Endothelial cell of umbilical vein (primary cell): ENCODE data around the gene FERMT2. TPM values are rescaled to one million over a fixed set of nuclear protein-coding genes. Genes with fewer than 3 reads are reported as not detected.

Experiments
- BruUV-seq: library from RNA; stranded (reverse); fragments of 400-500 nt; replicated peaks from 2 replicates; lab custom pipeline; 2021; lab: Mats Ljungman, UMichigan
- CTCF ChIA-PET: fragments of 300-600, 350-600 bp; sonication (Branson Sonifier 250); formaldehyde crosslinking; loops from one replicate; lab custom pipeline; 2021; ENCODE audit warnings: antibody characterized with exemption, inconsistent platforms; lab: Charles Lee
- POLR2A ChIA-PET: fragments of 300-600, 350-600 bp; sonication (Branson Sonifier 250); formaldehyde crosslinking; loops from one replicate; lab custom pipeline; 2021; ENCODE audit warnings: antibody characterized with exemption, inconsistent platforms; lab: Charles Lee
- DNase-seq: peaks from one replicate; pipeline ENCODE4 v3.0.0-alpha.2; 2011; ENCODE audit warnings: low read depth, low spot score
- FAIRE-seq: peaks from 2 replicates; lab custom pipeline; 2011; peaks lifted over from hg19 to GRCh38; lab: Jason Lieb, UNC
- H2AFZ ChIP-seq: 2 replicates; pipeline ENCODE4 v1.6.0; 2012; ENCODE audit warnings: low read depth, low read length, control low read depth, inconsistent platforms
- H3K27ac ChIP-seq: 2 replicates; pipeline ENCODE4 v1.5.1; 2011; ENCODE audit warnings: low read depth, mild to moderate bottlenecking, control low read depth, low read length, moderate library complexity; ENCODE audit not compliant: insufficient read depth
- H3K27me3 ChIP-seq, 2 experiments: 2 replicates each; pipeline versions ENCODE4 v1.6.0 to v1.6.1; 2011; ENCODE audit warnings: low read length in 2 of 2, mixed read lengths in 1 of 2; ENCODE audit not compliant: control insufficient read depth in 2 of 2, insufficient read depth in 2 of 2
- H3K36me3 ChIP-seq, 2 experiments: 2 replicates in 1 of 2; 3 replicates in 1 of 2; pipeline ENCODE4 v1.5.1; 2011; ENCODE audit warnings: low read length in 2 of 2, mild to moderate bottlenecking in 1 of 2, moderate library complexity in 1 of 2; ENCODE audit not compliant: control insufficient read depth in 2 of 2, insufficient read depth in 2 of 2; ENCODE audit errors: extremely low read depth in 1 of 2
- H3K4me1 ChIP-seq: 3 replicates; pipeline ENCODE4 v1.5.1; 2011; ENCODE audit warnings: mild to moderate bottlenecking, low read length; ENCODE audit not compliant: control insufficient read depth, insufficient read depth; ENCODE audit errors: extremely low read depth
- H3K4me2 ChIP-seq: 2 replicates; pipeline ENCODE4 v1.6.1; 2011; ENCODE audit warnings: low read length, control low read depth, mixed read lengths; ENCODE audit not compliant: insufficient read depth
- H3K4me3 ChIP-seq, 3 experiments: fragments of 200-600 bp in 1 of 3; sonication (generic), shearing (Covaris generic) in 1 of 3; replicated peaks in 1 of 3; 2 replicates each; pipeline ENCODE4 v1.5.1; 2011 to 2016; ENCODE audit warnings: control low read depth in 3 of 3, low read length in 3 of 3, mild to moderate bottlenecking in 2 of 3, inconsistent platforms in 1 of 3, low read depth in 1 of 3, moderate library complexity in 1 of 3; ENCODE audit not compliant: insufficient read depth in 1 of 3
- H3K79me2 ChIP-seq: 2 replicates; pipeline ENCODE4 v1.6.0; 2012; ENCODE audit warnings: low read length, inconsistent platforms; ENCODE audit not compliant: control insufficient read depth, insufficient read depth
- H3K9ac ChIP-seq: replicated peaks from 2 replicates; pipeline ENCODE3; 2011; ENCODE audit warnings: low read length, control low read depth; ENCODE audit not compliant: insufficient read depth; ENCODE audit errors: extremely low read depth
- H3K9me1 ChIP-seq: replicated peaks from 3 replicates; pipeline ENCODE4 v1.6.0; 2011; ENCODE audit warnings: mild to moderate bottlenecking, low read length; ENCODE audit not compliant: control insufficient read depth, insufficient read depth; ENCODE audit errors: extremely low read depth
- H3K9me3 ChIP-seq: replicated peaks from 2 replicates; pipeline ENCODE4 v1.5.1; 2012; ENCODE audit warnings: low read length, inconsistent platforms; ENCODE audit not compliant: control insufficient read depth, insufficient read depth
- H4K20me1 ChIP-seq: replicated peaks from 2 replicates; pipeline ENCODE3; 2011; ENCODE audit warnings: mild to moderate bottlenecking, low read length; ENCODE audit not compliant: control insufficient read depth, insufficient read depth; ENCODE audit errors: extremely low read depth
- EZH2 ChIP-seq: IDR thresholded peaks from 2 replicates; pipeline ENCODE4 v1.6.1; 2012; ENCODE audit warnings: borderline replicate concordance, low read depth, mild to moderate bottlenecking, moderate library complexity, low read length, inconsistent platforms; ENCODE audit not compliant: severe bottlenecking
- FOS ChIP-seq: IDR thresholded peaks from 2 replicates; pipeline ENCODE4 v1.6.1; 2011; ENCODE audit warnings: mild to moderate bottlenecking, low read length, moderate library complexity, borderline replicate concordance; ENCODE audit not compliant: insufficient read depth
- GATA2 ChIP-seq: IDR thresholded peaks from 2 replicates; pipeline ENCODE4 v1.7.0; 2011; ENCODE audit warnings: low read depth, mild to moderate bottlenecking, moderate library complexity, mixed read lengths, low read length; ENCODE audit not compliant: insufficient read length, insufficient read depth
- JUN ChIP-seq: IDR thresholded peaks from 2 replicates; pipeline ENCODE4 v1.6.1; 2011; ENCODE audit warnings: borderline replicate concordance, low read depth; ENCODE audit not compliant: insufficient read length, insufficient read depth
- MAX ChIP-seq: IDR thresholded peaks from 2 replicates; pipeline ENCODE4 v1.6.1; 2011; ENCODE audit not compliant: insufficient read depth, insufficient read length
- MYC ChIP-seq: IDR thresholded peaks from one replicate; pipeline ENCODE4 v1.6.1; 2011; ENCODE audit warnings: mild to moderate bottlenecking, low read depth, low read length
- POLR2A ChIP-seq: IDR thresholded peaks from 2 replicates; pipeline ENCODE4 v1.6.1; 2012; ENCODE audit warnings: low read depth, mild to moderate bottlenecking, control low read depth, low read length
- POLR2AphosphoS5 ChIP-seq: IDR thresholded peaks from 2 replicates; pipeline ENCODE4 v1.6.1; 2012; ENCODE audit warnings: low read depth, mild to moderate bottlenecking, control low read depth, low read length, moderate library complexity; ENCODE audit not compliant: insufficient read depth
- dilution Hi-C: fragments of 300-500 bp; cut with MboI; formaldehyde crosslinking; loops from one replicate; pipeline ENCODE4 v1.15.0; 2019; ENCODE audit warnings: low sequenced_read_pairs; ENCODE audit not compliant: extremely low pct_ligation_motif_present
- intact Hi-C: fragments of 100-400 bp; cut with micrococcal nuclease; formaldehyde crosslinking; loops from one replicate; pipeline ENCODE4 v1.10.0; 2022
- polyA plus RNA-seq, 4 experiments: library from polyadenylated mRNA; depleted of rRNA in 3 of 4; stranded (reverse) in 3 of 4; unstranded in 1 of 4; fragments of >200 nt; gene quantifications; 2 replicates each; pipeline versions ENCODE4 v1.2.1 to v1.2.3, GENCODE V29; 2011 to 2012; ENCODE audit warnings: missing spikeins in 1 of 4
- total RNA-seq: library from RNA; stranded (reverse); gene quantifications from 2 replicates; pipeline ENCODE4 v1.2.3, GENCODE V29; 2021
- TF ChIP-seq, protein P1 (sequence below), 2 donors: IDR thresholded peaks; 1 replicate in 1 of 2; 2 replicates in 1 of 2; pipeline ENCODE4 v1.5.1; 2011; ENCODE audit warnings: low read length in 2 of 2, mild to moderate bottlenecking in 2 of 2, moderate library complexity in 2 of 2, control low read depth in 1 of 2, inconsistent platforms in 1 of 2, low read depth in 1 of 2; ENCODE audit not compliant: insufficient read depth in 1 of 2; ENCODE audit errors: extremely low read depth in 1 of 2

Gene FERMT2
- total and polyA plus RNA-seq, 2 donors (not counting 3 experiments of a cell fraction or from before 2014, with no cell fraction given) = 58.7 to 108 TPM

GRCh38 chr14:52895000-52895399 is 55.9 kb downstream of the FERMT2 start:
- POLR2A ChIA-PET = no interaction called here
- H3K4me1 ChIP-seq = peaks cover 9% of the 10 kb centered on the region
- no peak overlapping the region for H3K4me3 ChIP-seq
- CTCF ChIA-PET = interaction anchor here (1.3 to 2.2 kb wide), 3 partner anchors 47 to 66 kb away, joined by 3 to 7 read pairs (median 6); no protein-coding TSS in a partner anchor
- no peak overlapping the region for H2AFZ ChIP-seq
- no peak overlapping the region for H3K9ac ChIP-seq
- TF ChIP-seq GATA2 = no peak
- TF ChIP-seq, protein P1, sequence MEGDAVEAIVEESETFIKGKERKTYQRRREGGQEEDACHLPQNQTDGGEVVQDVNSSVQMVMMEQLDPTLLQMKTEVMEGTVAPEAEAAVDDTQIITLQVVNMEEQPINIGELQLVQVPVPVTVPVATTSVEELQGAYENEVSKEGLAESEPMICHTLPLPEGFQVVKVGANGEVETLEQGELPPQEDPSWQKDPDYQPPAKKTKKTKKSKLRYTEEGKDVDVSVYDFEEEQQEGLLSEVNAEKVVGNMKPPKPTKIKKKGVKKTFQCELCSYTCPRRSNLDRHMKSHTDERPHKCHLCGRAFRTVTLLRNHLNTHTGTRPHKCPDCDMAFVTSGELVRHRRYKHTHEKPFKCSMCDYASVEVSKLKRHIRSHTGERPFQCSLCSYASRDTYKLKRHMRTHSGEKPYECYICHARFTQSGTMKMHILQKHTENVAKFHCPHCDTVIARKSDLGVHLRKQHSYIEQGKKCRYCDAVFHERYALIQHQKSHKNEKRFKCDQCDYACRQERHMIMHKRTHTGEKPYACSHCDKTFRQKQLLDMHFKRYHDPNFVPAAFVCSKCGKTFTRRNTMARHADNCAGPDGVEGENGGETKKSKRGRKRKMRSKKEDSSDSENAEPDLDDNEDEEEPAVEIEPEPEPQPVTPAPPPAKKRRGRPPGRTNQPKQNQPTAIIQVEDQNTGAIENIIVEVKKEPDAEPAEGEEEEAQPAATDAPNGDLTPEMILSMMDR (IDR thresholded peaks at IDR 0.05; ENCODE audit: extremely low read depth in 1 of 2, insufficient read depth in 1 of 2, low read depth in 1 of 2, low read length in 2 of 2) = no peak
- no peak for TF ChIP-seq POLR2AphosphoS5
- no peak for TF ChIP-seq POLR2A
- no peak for TF ChIP-seq EZH2
- TF ChIP-seq MAX = no peak
- no peak for TF ChIP-seq JUN
- TF ChIP-seq FOS = no peak
- no peak for TF ChIP-seq MYC
- dilution Hi-C loops = no loop called here
- DNase-seq (no peak), FAIRE-seq (no peak)
- H3K27ac ChIP-seq = no peak overlapping the region
- H3K9me1 ChIP-seq = no peaks in the 10 kb centered on the region
- no peaks in the 10 kb centered on the region for H3K9me3 ChIP-seq
- intact Hi-C loops = no loop called here
- H3K79me2 ChIP-seq = peaks cover 47% of the 10 kb centered on the region
- BruUV-seq = no TSS peak
- no peaks in the 10 kb centered on the region for H3K27me3 ChIP-seq
- peaks cover 3% of the 10 kb centered on the region for H4K20me1 ChIP-seq
- no peak overlapping the region for H3K4me2 ChIP-seq
- peaks cover 0 to 11% of the 10 kb centered on the region in 2 experiments for H3K36me3 ChIP-seq
